Activated naive CD4-positive, alpha-beta T cell treated with anti-CD3 and anti-CD28 coated beads, Interleukin-2, amount 10 ng/mL, durations not matched to agents 7 days and 5 days (primary cell): ENCODE measurements around the gene PAF1.

ENCODE experiments used
- CTCF ChIA-PET: fragments of 350-600 bp; sonication (Branson Sonifier 250); formaldehyde crosslinking; loops from one replicate; lab custom pipeline; 2021; ENCODE audit warnings: antibody characterized with exemption; lab: Charles Lee
- DNase-seq: peaks from one replicate; pipeline ENCODE4 v3.0.0-alpha.2; 2020
- H3K27ac Mint-ChIP-seq: one replicate; pipeline ENCODE4 v1.8.0; 2021; ENCODE audit warnings: mild to moderate bottlenecking, moderate library complexity, mixed read lengths
- H3K27me3 Mint-ChIP-seq: one replicate; pipeline ENCODE4 v1.8.0; 2021; ENCODE audit warnings: mild to moderate bottlenecking, mixed read lengths
- H3K36me3 Mint-ChIP-seq: one replicate; pipeline ENCODE4 v1.8.0; 2021; ENCODE audit warnings: mixed read lengths
- H3K4me1 Mint-ChIP-seq: one replicate; pipeline ENCODE4 v1.8.0; 2021; ENCODE audit warnings: mixed read lengths
- H3K4me3 Mint-ChIP-seq: one replicate; pipeline ENCODE4 v1.8.0; 2021; ENCODE audit warnings: mild to moderate bottlenecking, moderate library complexity, mixed read lengths
- H3K9me3 Mint-ChIP-seq: one replicate; pipeline ENCODE4 v1.8.0; 2021; ENCODE audit warnings: mixed read lengths

The PAF1 gene

GRCh38 chr19:39372047-39372802 lies 18.7 kb downstream of the PAF1 start:
- Mint-ChIP-seq H3K4me3 (no peak overlapping the region), H3K36me3 (peaks cover 28% of the 10 kb centered on the region), H3K27me3 (no peaks in the 10 kb centered on the region), H3K9me3 (no peaks in the 10 kb centered on the region), H3K27ac (no peak overlapping the region), H3K4me1 (no peaks in the 10 kb centered on the region)
- CTCF ChIA-PET = no interaction called here
- DNase-seq = no peak

- CTCF ChIA-PET = no interaction called here
- no peak overlapping the region for H3K4me3 Mint-ChIP-seq
- H3K27ac Mint-ChIP-seq = peak overlapping the region; percentile 9
- H3K9me3 Mint-ChIP-seq = no peaks in the 10 kb centered on the region
- H3K27me3 Mint-ChIP-seq = no peaks in the 10 kb centered on the region
- no peaks in the 10 kb centered on the region for H3K4me1 Mint-ChIP-seq
- peaks cover 24% of the 10 kb centered on the region for H3K36me3 Mint-ChIP-seq
- no peak for DNase-seq
These were observed 20.2 kb downstream of the PAF1 start for GRCh38 chr19:39370735-39371134.

- DNase-seq = no peak
- Mint-ChIP-seq H3K4me1 (no peaks in the 10 kb centered on the region), H3K4me3 (no peak overlapping the region), H3K27ac (no peak overlapping the region), H3K36me3 (peaks cover 28% of the 10 kb centered on the region), H3K27me3 (no peaks in the 10 kb centered on the region), H3K9me3 (no peaks in the 10 kb centered on the region)
- CTCF ChIA-PET = interaction anchor here (1.1 kb wide), 1 partner anchor 10 kb away, joined by 4 read pairs; no protein-coding TSS in a partner anchor
These were observed 21.7 kb downstream of the PAF1 start for GRCh38 chr19:39369200-39369599.

- Mint-ChIP-seq H3K36me3 (peaks cover 28% of the 10 kb centered on the region), H3K27me3 (no peaks in the 10 kb centered on the region), H3K4me3 (no peak overlapping the region), H3K27ac (no peak overlapping the region), H3K9me3 (no peaks in the 10 kb centered on the region), H3K4me1 (no peaks in the 10 kb centered on the region)
- CTCF ChIA-PET = no interaction called here
- no peak for DNase-seq
These were observed 25.4 kb downstream of the PAF1 start for GRCh38 chr19:39365531-39365930.

GRCh38 chr19:39363901-39364457 lies 26.9 kb downstream of the PAF1 start:
- CTCF ChIA-PET = interaction anchor here (1.5 kb wide), 1 partner anchor 14 kb away, joined by 4 read pairs; no protein-coding TSS in a partner anchor
- Mint-ChIP-seq H3K36me3 (peaks cover 28% of the 10 kb centered on the region), H3K4me3 (no peak overlapping the region), H3K9me3 (no peaks in the 10 kb centered on the region), H3K27ac (no peak overlapping the region), H3K27me3 (no peaks in the 10 kb centered on the region), H3K4me1 (no peaks in the 10 kb centered on the region)
- no peak for DNase-seq

- Mint-ChIP-seq H3K36me3 (peaks cover 27% of the 10 kb centered on the region), H3K27ac (no peak overlapping the region), H3K4me3 (no peak overlapping the region), H3K4me1 (no peaks in the 10 kb centered on the region), H3K27me3 (no peaks in the 10 kb centered on the region), H3K9me3 (no peaks in the 10 kb centered on the region)
- no peak for DNase-seq
- CTCF ChIA-PET = interaction anchor here (1.5 kb wide), 1 partner anchor 13 kb away, joined by 4 read pairs; no protein-coding TSS in a partner anchor
These were observed 27.9 kb downstream of the PAF1 start for GRCh38 chr19:39362682-39363657.

- Mint-ChIP-seq H3K36me3 (peaks cover 39% of the 10 kb centered on the region), H3K4me3 (no peak overlapping the region), H3K27me3 (no peaks in the 10 kb centered on the region), H3K27ac (no peak overlapping the region), H3K4me1 (peaks cover 5% of the 10 kb centered on the region), H3K9me3 (no peaks in the 10 kb centered on the region)
- no peak for DNase-seq
- CTCF ChIA-PET = no interaction called here
These were observed 30.3 kb downstream of the PAF1 start for GRCh38 chr19:39360599-39360998.

GRCh38 chr19:39359026-39359425 lies 31.9 kb downstream of the PAF1 start:
- CTCF ChIA-PET = interaction anchor here (1.3 kb wide), 1 partner anchor 11 kb away, joined by 4 read pairs; no protein-coding TSS in a partner anchor
- H3K4me1 Mint-ChIP-seq = peaks cover 5% of the 10 kb centered on the region
- no peaks in the 10 kb centered on the region for H3K9me3 Mint-ChIP-seq

GRCh38 chr19:39356647-39357046 lies 34.3 kb downstream of the PAF1 start:
- H3K36me3 Mint-ChIP-seq = peaks cover 45% of the 10 kb centered on the region
- H3K27me3 Mint-ChIP-seq = no peaks in the 10 kb centered on the region
- no peak for DNase-seq
- H3K4me3 Mint-ChIP-seq = no peak overlapping the region
- H3K27ac Mint-ChIP-seq = no peak overlapping the region
- peaks cover 12% of the 10 kb centered on the region for H3K4me1 Mint-ChIP-seq
- no peaks in the 10 kb centered on the region for H3K9me3 Mint-ChIP-seq
- CTCF ChIA-PET = no interaction called here

More at GRCh38 chr19:39359026-39359425, 31.9 kb downstream of the PAF1 start:
- no peak for DNase-seq
- Mint-ChIP-seq H3K4me3 (no peak overlapping the region), H3K36me3 (peaks cover 43% of the 10 kb centered on the region), H3K27me3 (no peaks in the 10 kb centered on the region), H3K27ac (no peak overlapping the region)

GRCh38 chr19:39356073-39356472 lies 34.8 kb downstream of the PAF1 start:
- Mint-ChIP-seq H3K27ac (no peak overlapping the region), H3K36me3 (peaks cover 50% of the 10 kb centered on the region), H3K4me1 (peaks cover 18% of the 10 kb centered on the region), H3K27me3 (no peaks in the 10 kb centered on the region), H3K9me3 (no peaks in the 10 kb centered on the region), H3K4me3 (no peak overlapping the region)
- DNase-seq = no peak
- CTCF ChIA-PET = interaction anchor here (1.0 kb wide), 1 partner anchor 12 kb away, joined by 3 read pairs; no protein-coding TSS in a partner anchor

- no peak overlapping the region for H3K4me3 Mint-ChIP-seq
- peaks cover 47% of the 10 kb centered on the region for H3K36me3 Mint-ChIP-seq
These were observed 35.7 kb downstream of the PAF1 start for GRCh38 chr19:39355253-39355652.

GRCh38 chr19:39352381-39353255 lies 38.3 kb downstream of the PAF1 start:
- no peak overlapping the region for H3K4me3 Mint-ChIP-seq
- DNase-seq = no peak
- no peaks in the 10 kb centered on the region for H3K27me3 Mint-ChIP-seq
- no peak overlapping the region for H3K27ac Mint-ChIP-seq
- H3K4me1 Mint-ChIP-seq = peaks cover 31% of the 10 kb centered on the region
- H3K9me3 Mint-ChIP-seq = no peaks in the 10 kb centered on the region
- CTCF ChIA-PET = no interaction called here
- H3K36me3 Mint-ChIP-seq = peaks cover 50% of the 10 kb centered on the region

More at GRCh38 chr19:39355253-39355652, 35.7 kb downstream of the PAF1 start:
- no peak for DNase-seq
- Mint-ChIP-seq H3K27ac (no peak overlapping the region), H3K9me3 (no peaks in the 10 kb centered on the region), H3K27me3 (no peaks in the 10 kb centered on the region), H3K4me1 (peaks cover 19% of the 10 kb centered on the region)
- CTCF ChIA-PET = interaction anchor here (1.0 to 1.3 kb wide), 2 partner anchors 9 to 11 kb away, joined by 3 read pairs; no protein-coding TSS in a partner anchor

GRCh38 chr19:39351537-39352064 lies 39.3 kb downstream of the PAF1 start:
- CTCF ChIA-PET = interaction anchor here (1.6 kb wide), 1 partner anchor 47 kb away, joined by 5 read pairs; no protein-coding TSS in a partner anchor
- peak; percentile 40 for DNase-seq
- Mint-ChIP-seq H3K4me3 (no peak overlapping the region), H3K27me3 (no peaks in the 10 kb centered on the region), H3K9me3 (no peaks in the 10 kb centered on the region), H3K4me1 (peaks cover 37% of the 10 kb centered on the region), H3K36me3 (peaks cover 52% of the 10 kb centered on the region), H3K27ac (peak overlapping the region; percentile 17)
